GM21737 (cell line): ENCODE data around the gene OVCA2.

ENCODE experiments used
- ATAC-seq: cut with Tn5 transposase; IDR thresholded peaks from one replicate; pipeline ENCODE4 v1.9.1; 2021; ENCODE audit warnings: mild to moderate bottlenecking, moderate library complexity; ENCODE audit not compliant: unreplicated experiment

Gene OVCA2

DNA sequence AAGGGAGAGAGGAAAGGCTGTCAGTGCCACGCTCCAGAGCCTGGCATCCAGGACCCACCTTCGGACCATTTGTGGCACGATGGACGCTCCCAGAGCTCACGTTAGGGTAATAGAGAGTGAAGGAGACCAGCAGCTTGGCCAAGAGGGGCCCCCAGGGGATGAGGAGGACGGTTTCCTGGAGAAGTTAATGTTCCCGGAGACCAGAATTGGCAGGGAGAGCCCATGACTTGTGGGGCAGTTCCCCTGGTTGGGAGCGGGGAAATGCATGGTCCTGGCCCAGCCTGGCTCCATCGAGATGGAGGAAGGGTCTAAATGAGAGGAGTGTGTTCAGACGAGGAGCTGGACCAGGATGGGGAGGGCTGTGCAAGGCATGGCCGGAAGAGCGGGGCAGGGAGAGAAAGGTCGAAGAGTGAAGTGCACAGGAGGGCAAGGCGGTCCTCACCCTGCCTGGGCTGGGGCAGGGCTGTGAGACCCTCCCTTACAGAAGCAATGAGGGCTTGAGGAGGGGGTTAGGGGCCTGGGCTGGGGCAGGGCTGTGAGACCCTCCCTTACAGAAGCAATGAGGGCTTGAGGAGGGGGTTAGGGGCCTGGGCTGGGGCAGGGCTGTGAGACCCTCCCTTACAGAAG lies 10.2 kb downstream of the OVCA2 start:
- no peak for ATAC-seq

DNA sequence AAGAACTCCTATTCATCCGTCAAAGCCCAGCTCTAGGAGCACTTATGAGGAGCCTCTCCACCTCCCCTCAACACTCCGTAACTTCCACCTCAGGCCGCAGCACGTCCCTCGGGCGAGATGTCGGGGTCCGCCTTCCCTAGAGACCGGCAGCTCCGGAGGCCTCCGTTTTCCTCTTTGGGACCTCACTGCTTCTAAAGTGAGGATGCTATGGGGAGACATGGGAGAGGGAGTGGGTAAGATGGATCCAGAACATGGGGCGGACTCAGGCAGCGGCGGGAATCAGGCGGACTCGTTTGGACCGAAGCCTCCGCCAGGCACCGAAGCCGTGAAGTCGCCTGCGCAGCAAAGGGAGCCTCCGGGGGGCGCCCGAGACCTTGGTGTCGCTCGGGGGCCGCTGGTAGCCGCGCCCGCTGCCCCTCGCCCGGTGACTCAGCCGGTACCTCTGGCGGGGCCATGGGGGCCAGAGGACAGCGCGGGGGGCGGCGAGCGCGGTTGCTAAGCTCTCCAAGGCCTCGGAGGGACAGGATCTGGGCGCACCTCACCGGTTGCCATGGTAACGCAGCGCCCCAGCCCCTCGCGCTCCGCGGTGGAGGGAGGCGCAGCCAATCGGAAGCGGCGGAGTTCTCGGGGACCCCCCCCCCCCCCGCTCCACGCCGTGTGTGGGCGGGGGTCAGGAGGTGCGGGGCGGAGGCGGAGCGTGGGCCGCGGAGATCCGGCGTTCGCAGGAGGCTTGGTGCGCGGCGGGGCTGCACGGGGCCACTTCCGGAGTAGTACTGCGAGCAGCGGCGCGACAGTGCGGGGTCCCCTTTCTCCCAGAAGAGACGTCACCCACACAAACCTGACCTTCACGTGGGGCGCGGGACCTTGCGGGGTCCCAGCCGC lies 11.8 kb downstream of the OVCA2 start:
- no peak for ATAC-seq

DNA sequence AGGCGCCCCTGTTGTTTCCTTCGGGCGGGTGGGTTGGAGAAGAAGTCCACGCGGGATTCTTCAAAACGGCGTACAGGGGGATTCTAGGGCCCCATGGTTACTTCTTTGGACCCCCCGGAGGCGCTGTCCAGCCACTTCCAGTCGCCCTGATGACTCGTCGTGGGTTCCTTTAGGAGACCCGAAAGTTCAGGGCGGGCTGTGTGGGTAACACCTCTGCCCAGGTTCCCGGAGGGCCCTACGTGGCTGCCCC lies 12.4 kb downstream of the OVCA2 start:
- ATAC-seq: no peak

DNA sequence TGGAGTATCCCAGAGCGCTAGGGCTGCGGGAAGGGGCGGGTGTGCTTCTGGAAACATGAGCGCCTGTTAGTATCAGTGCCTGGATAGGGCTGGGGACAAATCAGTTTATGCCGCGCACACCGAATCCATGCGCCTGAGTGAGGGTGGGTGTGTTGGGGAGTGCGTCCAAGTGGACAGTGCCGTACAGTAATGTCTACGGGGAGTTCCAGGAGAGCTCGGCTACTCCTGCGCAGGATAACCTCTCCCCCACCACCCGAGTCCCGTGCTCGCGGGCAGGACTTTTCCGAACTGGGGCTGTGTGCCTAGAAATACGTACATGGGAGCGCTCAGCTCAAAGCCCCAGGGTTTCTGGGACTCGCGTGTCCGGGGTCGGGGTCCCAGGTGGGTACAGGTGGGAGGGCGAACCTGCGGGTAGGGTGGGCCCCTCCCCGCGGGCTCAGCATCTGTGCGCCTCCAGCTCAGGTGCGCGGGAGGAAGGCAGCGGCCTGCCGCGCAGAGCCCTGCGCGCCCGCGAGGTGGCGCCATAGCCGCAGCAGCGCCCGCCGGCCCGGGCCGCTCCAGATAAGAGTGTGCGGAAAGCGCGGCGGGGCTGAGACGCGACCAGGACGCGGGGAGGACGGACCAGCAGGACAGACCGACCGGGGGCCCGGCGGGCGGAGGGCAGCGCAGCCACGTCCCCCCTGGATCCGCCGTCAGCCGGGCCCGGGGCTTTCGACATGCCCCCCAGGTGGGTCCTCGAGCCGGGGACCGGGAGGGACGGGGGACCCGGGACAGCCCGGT lies 12.9 kb downstream of the OVCA2 start, which contains the start of gene HIC1:
HIC1 (plus strand) TSS at position 592 of the 780 bp plus-strand sequence. CDS start 1,588 bp downstream, outside the sequence.
- ATAC-seq: peak; percentile 36

DNA sequence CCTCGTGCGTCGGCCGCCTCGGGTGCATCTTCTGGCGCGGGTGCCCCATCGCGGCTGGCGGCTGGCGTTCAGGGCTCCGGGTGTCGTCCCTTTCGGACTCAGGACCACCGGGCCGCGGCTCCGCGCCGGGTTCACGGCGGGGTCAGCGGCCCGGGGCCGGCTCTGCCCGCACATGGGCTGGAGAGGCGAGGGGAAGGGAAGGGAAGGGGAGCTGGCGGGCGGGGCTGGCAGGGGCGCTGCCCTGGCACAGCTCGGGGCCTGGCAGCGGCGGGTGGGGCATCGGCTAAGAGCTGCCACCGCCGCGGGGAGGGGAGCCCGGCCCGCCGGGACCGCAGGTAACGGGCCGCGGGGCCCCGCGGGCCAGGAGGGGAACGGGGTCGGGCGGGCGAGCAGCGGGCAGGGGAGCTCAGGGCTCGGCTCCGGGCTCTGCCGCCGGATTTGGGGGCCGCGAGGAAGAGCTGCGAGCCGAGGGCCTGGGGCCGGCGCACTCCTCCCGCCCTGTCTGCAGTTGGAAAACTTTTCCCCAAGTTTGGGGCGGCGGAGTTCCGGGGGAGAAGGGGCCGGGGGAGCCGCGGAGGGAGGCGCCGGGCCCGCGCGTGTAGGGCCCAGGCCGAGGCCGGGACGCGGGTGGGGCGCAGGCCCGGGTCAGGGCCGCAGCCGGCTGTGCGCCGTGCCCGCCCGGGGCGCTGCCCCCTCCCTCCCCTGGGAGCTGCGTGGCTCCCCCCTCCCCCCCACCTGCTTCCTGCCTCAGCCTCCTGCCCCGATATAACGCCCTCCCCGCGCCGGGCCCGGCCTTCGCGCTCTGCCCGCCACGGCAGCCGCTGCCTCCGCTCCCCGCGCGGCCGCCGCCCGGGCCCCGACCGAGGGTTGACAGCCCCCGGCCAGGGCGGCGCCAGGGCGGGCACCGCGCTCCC lies 13.7 kb downstream of the OVCA2 start:
- ATAC-seq: no peak

DNA sequence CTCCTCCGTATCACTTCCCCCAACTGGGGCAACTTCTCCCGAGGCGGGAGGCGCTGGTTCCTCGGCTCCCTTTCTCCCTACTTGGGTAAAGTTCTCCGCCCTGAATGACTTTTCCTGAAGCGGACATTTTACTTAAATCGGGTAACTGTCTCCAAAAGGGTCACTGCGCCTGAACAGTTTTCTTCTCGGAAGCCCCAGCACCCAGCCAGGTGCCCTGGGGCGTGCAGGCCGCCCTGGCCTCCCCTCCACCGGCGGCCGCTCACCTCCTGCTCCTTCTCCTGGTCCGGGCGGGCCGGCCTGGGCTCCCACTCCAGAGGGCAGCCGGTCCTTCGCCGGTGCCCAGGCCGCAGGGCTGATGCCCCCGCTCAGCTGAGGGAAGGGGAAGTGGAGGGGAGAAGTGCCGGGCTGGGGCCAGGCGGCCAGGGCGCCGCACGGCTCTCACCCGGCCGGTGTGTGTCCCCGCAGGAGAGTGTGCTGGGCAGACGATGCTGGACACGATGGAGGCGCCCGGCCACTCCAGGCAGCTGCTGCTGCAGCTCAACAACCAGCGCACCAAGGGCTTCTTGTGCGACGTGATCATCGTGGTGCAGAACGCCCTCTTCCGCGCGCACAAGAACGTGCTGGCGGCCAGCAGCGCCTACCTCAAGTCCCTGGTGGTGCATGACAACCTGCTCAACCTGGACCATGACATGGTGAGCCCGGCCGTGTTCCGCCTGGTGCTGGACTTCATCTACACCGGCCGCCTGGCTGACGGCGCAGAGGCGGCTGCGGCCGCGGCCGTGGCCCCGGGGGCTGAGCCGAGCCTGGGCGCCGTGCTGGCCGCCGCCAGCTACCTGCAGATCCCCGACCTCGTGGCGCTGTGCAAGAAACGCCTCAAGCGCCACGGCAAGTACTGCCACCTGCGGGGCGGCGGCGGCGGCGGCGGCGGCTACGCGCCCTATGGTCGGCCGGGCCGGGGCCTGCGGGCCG lies 14.7 kb downstream of the OVCA2 start:
- no peak for ATAC-seq

DNA sequence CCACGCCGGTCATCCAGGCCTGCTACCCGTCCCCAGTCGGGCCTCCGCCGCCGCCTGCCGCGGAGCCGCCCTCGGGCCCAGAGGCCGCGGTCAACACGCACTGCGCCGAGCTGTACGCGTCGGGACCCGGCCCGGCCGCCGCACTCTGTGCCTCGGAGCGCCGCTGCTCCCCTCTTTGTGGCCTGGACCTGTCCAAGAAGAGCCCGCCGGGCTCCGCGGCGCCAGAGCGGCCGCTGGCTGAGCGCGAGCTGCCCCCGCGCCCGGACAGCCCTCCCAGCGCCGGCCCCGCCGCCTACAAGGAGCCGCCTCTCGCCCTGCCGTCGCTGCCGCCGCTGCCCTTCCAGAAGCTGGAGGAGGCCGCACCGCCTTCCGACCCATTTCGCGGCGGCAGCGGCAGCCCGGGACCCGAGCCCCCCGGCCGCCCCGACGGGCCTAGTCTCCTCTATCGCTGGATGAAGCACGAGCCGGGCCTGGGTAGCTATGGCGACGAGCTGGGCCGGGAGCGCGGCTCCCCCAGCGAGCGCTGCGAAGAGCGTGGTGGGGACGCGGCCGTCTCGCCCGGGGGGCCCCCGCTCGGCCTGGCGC lies 15.4 kb downstream of the OVCA2 start:
- no peak for ATAC-seq

DNA sequence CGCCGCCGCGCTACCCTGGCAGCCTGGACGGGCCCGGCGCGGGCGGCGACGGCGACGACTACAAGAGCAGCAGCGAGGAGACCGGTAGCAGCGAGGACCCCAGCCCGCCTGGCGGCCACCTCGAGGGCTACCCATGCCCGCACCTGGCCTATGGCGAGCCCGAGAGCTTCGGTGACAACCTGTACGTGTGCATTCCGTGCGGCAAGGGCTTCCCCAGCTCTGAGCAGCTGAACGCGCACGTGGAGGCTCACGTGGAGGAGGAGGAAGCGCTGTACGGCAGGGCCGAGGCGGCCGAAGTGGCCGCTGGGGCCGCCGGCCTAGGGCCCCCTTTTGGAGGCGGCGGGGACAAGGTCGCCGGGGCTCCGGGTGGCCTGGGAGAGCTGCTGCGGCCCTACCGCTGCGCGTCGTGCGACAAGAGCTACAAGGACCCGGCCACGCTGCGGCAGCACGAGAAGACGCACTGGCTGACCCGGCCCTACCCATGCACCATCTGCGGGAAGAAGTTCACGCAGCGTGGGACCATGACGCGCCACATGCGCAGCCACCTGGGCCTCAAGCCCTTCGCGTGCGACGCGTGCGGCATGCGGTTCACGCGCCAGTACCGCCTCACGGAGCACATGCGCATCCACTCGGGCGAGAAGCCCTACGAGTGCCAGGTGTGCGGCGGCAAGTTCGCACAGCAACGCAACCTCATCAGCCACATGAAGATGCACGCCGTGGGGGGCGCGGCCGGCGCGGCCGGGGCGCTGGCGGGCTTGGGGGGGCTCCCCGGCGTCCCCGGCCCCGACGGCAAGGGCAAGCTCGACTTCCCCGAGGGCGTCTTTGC lies 16.2 kb downstream of the OVCA2 start:
- no peak for ATAC-seq

DNA sequence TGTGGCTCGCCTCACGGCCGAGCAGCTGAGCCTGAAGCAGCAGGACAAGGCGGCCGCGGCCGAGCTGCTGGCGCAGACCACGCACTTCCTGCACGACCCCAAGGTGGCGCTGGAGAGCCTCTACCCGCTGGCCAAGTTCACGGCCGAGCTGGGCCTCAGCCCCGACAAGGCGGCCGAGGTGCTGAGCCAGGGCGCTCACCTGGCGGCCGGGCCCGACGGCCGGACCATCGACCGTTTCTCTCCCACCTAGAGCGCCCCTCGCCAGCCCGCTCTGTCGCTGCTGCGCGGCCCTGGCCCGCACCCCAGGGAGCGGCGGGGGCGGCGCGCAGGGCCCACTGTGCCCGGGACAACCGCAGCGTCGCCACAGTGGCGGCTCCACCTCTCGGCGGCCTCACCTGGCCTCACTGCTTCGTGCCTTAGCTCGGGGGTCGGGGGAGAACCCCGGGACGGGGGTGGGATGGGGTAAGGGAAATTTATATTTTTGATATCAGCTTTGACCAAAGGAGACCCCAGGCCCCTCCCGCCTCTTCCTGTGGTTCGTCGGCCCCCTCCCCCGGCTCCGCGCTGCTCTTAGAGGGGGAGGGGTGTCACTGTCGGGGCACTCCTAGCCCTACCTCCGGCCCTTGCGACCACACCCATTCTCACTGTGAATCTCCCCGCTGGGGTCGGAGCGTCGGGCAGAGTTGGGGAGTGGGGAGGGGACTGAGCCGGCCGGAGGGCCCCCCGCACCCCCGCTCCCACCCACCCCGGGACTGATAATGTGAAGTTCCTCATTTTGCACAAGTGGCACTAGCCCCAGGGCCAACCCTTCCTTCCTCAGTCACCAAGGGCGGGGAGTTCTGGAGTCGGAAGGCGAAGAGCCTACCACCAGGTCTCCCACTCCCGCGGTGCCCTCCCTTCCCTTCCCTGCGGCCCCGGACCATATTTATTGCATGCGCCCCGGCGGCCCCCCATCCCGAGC lies 17.0 kb downstream of the OVCA2 start:
- no peak for ATAC-seq

DNA sequence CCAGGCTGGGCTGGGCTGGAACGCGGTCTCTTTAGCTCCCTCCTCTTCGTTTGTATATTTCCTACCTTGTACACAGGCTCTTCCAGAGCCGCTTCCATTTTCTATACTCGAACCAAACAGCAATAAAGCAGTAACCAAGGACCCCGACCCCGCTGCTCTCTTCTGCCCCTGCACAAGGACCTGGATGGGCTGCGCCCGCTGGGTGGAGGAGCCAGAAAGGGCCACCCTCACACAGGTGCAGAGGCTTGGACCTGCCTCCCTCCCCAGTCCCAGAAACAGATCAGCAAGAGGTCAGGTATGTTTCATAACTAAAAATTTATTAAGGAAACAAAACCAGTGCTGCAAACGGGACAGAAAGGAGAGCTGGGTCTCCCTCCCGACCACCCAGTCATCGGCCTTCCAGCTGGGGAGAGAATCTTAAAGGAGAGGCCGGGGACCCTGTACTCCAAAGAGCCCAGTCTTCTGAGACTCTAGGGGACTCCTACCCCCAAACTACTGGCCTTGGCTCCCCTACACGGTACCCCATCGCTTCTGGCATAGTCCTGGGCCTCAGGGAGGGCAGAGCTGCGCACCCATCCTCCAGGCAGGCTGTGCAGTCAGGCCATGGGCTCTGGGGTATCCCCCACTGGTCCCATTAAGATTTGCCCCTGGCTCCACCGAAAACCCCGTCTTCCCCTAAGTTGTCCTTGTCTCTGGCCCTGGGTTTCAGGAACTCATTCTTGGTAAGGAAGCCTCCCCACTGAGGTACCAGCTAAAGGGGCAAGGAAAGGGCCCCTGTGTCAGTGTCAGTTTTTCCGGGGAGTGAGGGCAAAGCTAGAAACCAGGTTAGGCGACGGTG lies 17.9 kb downstream of the OVCA2 start:
- ATAC-seq: no peak

DNA sequence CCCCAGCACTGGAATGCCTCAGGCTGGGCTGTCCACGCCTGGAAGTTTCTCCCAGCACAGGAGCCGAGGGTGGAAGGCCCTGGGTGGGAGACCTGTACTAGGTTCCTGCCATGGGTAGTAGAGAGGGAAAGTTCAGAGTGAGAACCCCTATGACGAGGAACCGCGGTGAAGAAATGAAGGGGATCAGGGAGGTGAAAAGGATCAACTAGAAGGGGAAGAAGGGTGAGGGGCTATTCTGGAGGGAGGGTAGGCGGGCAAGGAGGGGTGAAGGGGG lies 18.5 kb downstream of the OVCA2 start:
- no peak for ATAC-seq

DNA sequence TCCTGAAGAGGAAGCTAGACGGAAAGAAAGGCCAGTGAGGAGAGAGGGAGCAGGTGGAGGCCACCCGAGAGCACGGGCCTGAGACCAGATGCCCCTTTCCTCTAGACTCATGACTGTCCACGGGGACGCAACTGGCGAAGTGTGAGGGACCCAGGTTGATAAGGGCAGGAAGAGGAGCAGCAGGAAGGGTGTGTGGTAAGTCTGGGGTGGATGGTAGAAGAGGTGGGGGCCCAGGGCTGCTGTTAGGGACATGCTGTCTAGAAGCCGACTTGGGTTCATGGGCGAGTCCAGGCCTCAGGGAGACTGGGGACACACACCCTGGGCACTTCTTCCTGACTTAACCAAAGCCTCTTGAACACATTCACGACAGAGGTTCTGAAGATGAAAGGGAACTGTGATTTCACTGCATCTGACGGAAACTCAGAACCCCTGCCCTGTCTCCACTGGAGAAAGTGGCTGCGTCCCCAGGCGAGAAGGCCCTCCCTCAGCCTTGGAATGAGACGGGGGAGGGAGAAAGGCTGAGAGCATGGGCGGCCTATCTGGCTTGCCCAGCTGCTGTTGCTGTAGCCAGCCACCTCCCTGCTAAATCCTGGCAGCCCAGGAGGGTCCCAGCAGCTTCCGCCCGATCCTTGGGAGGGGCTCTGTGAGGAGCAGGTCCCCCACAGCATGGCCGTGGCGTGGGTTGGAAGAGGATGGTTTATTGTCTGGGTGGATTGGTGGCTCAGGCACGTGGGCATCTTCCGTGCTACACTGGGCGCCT lies 19.0 kb downstream of the OVCA2 start:
- no peak for ATAC-seq

DNA sequence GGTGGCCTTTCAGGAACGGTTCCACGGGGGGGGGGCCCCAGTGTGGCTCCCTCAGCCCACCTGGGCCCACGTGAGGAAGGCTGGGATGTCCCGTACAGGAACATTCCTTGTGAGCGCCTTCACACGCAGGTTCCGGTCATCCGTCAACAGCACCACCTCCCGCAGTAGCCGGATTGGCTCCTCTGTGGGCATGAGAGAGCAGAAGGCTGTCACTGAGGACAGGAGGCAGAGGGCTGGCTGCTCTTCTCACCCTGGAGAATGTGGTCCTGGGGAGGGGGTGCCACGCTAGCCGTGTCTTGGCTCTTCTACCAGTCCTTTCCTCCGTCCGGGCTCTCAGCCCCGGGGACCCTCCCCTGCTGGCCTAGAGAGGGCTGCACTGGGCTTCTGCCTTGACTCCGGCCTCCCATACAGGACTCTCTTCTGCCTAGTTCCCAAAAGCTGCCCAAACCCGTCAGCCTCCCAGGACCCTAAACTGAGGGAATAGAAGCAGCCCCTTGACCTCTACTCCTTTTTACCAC lies 19.7 kb downstream of the OVCA2 start:
- ATAC-seq: no peak

DNA sequence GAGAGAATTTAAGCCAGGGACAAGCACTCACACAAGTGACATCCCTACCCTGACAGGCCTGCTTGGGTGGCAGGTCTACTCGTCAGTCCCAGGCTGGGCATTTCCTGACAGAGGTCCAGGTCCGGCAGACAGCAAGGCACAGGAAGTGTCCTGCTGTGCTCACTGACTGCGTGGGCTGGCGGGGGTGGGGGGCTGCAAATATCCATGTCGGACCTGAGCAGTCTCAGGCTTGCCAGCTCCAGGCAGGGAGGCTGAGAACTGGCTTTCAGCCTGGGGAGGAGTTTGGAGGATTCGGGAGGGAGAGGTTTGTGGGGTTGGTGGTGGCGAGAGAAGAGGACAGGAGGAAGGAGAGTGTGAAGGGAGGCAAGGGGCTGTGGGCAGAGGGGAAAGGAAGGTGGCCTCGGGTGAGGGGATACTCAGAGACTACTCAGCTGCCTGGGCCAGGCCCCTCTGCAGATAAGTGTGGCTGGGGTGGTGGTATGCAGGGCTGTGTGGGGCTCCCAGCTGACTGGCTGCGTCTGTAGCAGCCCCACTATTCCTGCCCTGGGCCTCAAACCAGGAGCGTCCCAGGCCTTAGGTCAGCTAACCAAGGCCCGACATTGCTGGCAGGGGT lies 20.9 kb downstream of the OVCA2 start:
- no peak for ATAC-seq
